C4-2B (cell line): ENCODE data around the gene EXOC6B.

Experiments used
- ZFX ChIP-seq: fragments of 450-650 bp; IDR thresholded peaks from 2 replicates; pipeline ENCODE4 v1.6.1; 2017
- TF ChIP-seq, protein P1 (sequence below): fragments of 450-650 bp; conservative IDR thresholded peaks from 2 replicates; pipeline ENCODE4 v1.5.1; 2017; ENCODE audit warnings: mild to moderate bottlenecking

DNA sequence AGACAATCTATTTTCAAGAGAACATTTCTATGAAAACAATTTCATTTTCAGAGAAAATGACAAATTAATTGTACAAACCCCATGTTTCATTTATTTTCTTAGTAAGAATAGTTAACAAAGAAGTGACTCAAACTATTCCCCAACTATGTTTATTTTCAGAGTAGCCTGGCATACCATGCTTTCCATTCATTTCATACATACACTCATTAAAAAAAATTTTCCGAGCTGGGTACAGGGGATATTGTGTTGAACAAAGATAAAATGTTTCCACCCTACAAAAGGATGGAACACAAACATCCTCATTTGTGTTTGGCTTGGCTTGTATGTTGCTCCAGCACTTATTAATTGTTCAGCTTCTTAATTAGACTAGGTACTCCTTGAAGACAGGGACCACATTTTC lies 331.4 kb downstream of the EXOC6B start:
- TF ChIP-seq, protein P1, sequence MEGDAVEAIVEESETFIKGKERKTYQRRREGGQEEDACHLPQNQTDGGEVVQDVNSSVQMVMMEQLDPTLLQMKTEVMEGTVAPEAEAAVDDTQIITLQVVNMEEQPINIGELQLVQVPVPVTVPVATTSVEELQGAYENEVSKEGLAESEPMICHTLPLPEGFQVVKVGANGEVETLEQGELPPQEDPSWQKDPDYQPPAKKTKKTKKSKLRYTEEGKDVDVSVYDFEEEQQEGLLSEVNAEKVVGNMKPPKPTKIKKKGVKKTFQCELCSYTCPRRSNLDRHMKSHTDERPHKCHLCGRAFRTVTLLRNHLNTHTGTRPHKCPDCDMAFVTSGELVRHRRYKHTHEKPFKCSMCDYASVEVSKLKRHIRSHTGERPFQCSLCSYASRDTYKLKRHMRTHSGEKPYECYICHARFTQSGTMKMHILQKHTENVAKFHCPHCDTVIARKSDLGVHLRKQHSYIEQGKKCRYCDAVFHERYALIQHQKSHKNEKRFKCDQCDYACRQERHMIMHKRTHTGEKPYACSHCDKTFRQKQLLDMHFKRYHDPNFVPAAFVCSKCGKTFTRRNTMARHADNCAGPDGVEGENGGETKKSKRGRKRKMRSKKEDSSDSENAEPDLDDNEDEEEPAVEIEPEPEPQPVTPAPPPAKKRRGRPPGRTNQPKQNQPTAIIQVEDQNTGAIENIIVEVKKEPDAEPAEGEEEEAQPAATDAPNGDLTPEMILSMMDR: no peak
- TF ChIP-seq ZFX: no peak
